ENCODE data around the gene WNK4.
"Not testable (repeated sequence)": the region's sequence is repeated elsewhere in the genome, so short reads cannot be mapped to it uniquely, and the experiment has no call there.

The WNK4 gene

GRCh38 chr17:42779936-42780850 lies at the start of gene WNK4:
Gene WNK4, plus strand, starts transcription at chr17:42780610. Its CDS starts 89 bp downstream, at chr17:42780699.
- no peak for DNase-seq

DNA sequence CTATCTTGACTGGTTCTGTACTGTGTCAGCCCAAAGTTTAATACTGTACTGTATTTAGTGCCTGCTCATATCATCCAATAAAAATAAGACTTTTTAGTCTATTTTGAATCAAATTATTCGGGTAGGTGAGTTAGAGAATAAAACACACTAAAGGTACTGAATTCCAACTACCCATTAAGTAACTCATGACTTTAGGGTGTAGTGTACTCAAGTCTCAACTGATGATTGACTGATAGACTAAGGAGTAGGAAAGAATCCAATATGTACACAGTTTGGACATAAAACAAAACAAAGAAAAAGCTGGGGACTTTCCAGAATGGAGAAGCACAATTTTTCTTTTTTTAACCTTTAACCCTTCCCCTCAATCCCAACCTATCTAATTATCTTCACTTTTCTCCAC lies 39.7 kb upstream of the WNK4 start:
- no peak for DNase-seq

GRCh38 chr17:42742916-42743315 lies 37.5 kb upstream of the WNK4 start:
- not testable (repeated sequence) for DNase-seq

DNA sequence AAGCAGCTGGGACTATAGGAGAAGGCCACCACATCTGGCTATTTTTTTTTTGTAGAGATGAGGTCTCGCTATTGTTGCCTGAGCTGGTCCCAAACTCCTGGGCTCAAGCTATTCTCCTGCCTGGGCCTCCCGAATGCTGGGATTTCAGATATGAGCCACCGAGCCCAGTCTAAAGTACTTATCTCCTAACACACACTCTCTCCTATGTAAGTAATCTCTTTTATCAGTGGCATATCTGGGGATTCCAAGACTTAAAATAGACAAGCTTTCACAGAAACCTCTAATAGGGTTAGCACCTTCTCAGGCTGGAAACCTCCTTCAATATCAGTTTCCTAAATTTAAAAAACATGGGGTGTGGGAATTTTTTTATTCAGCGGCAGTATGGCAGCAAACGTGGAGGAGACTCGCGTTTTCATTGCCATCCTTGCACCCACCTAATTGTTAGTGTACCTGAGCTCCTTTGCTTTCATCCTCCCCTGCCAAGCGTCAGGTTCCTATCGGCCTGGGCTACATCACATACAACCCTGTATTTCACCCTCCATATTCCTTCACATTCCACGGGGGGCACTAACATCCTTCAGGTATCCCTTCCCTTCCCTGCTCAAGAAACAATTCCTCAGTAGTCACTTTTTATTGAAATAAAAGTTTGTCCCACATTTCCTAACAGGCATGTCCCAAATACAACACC lies 36.7 kb upstream of the WNK4 start:
- no peak for DNase-seq

- DNase-seq = peak; percentile 77
Observed at GRCh38 chr17:42744283-42744805, 36.1 kb upstream of the WNK4 start.

GRCh38 chr17:42744806-42745617 lies 35.4 kb upstream of the WNK4 start, which contains the start of gene EZH1:
Gene EZH1, minus strand, starts transcription at chr17:42745040. Its CDS starts 16,099 bp downstream, at chr17:42728941.
- peak; percentile 94 for DNase-seq

DNA sequence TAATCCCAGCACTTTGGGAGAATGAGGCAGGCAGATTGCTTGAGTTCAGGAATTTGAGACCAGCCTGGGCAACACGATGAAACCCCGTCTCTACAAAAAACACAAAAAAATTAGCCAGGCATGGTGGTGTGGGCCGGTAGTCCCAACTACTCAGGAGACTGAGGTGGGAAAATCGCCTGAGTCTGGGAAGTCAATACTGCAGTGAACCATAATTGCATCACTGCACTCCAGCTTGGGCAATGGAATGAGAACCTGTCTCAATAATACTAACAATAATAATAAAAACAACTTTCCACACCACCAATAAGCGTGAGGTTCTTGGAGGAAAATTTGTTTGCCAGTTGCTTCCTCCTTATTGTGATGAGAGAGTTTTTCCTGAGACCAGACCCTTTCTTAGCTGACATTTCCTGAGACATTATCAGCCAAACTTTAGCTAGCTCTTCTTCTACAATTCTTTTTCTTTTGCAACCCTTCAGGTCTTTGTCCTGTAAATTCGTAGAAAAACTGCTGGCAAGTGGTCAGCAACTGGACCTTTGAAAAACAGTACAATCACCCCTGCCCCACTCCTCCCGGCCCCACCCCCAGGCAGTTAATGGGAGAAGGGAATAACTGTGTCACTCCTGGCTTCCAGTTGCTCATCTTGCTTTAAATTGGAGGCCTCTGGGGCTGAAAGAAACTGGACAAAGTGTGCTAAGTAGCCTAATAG lies 32.1 kb upstream of the WNK4 start:
- no peak for DNase-seq

GRCh38 chr17:42748908-42749798 lies 31.3 kb upstream of the WNK4 start:
- DNase-seq = no peak

- DNase-seq = no peak
Observed at GRCh38 chr17:42750739-42751344, 29.6 kb upstream of the WNK4 start.

GRCh38 chr17:42751628-42752027 lies 28.8 kb upstream of the WNK4 start:
- no peak for DNase-seq

DNA sequence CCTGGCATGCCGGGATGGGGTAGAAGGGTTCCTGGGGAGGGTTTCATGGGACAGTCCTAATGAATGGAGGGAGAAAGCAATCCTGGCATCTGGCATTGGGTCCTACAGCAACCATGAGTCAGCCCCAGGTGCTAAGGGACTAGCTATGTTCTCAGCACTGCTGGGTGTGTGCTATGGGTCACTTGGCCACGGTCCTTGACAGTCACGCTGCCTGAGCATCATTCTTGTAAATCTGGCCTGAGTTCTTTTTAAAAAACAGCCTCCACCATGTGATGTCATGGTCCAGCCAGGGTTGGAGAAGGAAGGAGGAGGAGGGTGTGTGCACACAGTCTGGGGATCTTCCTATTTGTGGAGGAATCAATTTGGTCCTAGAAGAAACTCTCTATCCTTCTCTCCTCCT lies 25.6 kb upstream of the WNK4 start:
- no peak for DNase-seq

DNA sequence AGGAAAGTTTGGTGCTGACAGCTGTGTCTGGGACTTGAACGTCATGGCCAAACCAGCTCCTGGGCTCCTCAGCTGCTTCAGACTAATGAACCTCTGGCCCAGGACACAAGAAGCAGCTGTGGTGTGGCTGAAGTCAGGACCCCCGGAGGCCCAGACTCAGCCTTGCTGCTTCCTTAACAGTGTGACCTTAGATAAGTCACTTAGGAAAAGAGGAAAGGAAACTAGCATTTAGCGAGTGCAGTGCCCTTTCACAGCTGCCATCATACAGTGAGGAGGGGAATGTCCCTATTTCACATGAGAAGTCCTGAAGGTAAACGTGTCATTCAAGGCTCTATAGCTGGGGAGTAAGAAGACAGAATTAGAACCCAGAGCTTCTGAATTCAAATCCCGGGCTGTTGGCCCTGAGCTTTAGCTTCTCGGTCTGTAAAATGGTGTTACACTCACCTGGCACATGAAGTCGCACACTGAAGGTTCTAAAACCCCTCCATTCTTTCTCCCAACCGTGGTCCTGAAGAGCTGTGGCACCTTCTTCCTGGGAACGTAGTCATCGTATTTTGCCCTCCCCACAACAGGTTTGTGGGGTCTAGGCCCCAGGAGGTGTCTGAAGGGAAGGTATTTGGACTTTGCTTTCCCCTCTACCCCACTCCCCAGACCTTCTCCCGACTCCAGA lies 20.3 kb upstream of the WNK4 start:
- no peak for DNase-seq

DNA sequence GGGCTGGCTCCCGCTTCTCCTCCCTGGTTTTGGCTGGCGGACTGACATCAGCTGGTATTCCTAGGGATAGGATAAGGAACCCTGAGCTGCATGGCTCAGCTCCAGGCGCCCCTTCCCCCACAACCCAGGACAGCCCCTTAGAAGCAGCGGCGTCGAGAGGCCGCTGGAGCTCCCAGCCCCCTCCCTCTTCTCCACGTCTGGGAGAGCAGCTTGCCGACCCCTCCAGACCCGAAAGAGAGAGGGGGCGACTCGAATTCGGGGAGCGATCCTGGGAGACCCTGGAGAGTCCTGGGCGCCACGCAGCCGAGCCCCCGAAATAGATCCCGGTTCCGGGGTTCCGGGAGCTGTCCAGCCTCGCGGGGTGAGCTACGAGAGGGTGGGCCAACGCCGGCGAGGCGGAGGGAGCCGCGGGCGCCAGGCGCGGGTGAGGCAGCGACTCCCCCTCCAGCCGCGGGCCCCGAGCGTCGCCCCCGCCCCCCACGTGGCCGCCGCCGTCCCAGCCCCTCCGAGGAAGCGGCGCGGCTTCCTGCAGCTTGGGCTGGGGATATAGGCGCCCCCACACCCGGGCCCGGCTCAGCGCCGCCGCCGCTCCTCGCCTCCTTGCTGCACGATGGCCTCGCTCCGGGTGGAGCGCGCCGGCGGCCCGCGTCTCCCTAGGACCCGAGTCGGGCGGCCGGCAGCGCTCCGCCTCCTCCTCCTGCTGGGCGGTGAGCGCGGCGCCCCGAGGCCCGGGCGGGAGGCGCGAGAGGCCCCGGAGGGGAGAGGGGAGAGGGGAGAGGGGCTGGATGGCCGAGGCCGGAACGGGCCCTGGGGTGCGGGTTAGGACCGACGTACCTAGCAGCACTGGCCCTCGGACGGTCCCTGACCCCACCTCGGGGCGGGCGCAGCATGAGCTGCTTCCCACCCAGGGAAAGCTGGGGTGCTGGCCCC lies 19.5 kb upstream of the WNK4 start, which contains the start of gene RAMP2:
Gene RAMP2, plus strand, starts transcription at position 576 of the 930 bp plus-strand sequence. Its CDS starts 35 bp downstream, at position 611.
- peak; percentile 30 for DNase-seq

GRCh38 chr17:42761638-42762037 lies 18.8 kb upstream of the WNK4 start:
- no peak for DNase-seq

DNA sequence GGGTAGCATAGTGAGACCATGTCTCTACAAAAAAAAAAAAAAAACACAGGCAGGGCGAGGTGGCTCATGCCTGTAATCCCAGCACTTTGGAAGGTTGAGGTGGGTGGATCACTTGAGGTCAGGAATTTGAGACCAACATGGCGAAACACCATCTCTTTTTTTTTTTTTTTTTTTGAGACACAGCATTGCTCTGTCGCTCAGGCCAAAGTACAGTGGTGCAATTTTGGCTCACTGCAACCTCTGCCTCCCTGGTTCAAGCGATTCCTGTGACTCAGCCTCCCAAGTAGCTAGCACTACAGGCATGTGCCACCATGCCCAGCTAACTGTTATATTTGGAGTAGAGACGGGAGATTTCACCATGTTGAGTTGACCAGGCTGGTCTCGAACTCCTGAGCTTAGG lies 14.3 kb upstream of the WNK4 start:
- DNase-seq = no peak

- no peak for DNase-seq
Observed at GRCh38 chr17:42767512-42767911, 12.9 kb upstream of the WNK4 start.

DNA sequence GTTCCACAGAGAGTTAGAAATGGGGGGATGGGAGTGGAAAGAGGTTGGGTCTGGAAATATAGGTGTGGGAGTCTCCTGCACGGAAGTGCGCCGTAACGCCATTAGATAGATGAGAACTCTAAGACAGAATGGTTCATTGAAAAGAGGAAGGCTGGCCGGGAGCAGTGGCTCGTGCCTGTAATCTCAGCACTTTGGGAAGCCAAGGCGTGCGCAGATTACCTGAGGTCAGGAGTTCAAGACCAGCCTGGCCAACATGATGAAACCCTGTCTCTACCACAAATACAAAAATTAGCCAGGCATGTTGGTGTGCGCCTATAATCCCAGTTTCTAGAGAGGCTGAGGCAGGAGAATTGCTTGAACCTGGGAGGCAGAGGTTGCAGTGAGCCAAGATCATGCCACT lies 12.4 kb upstream of the WNK4 start:
- not testable (repeated sequence) for DNase-seq

DNA sequence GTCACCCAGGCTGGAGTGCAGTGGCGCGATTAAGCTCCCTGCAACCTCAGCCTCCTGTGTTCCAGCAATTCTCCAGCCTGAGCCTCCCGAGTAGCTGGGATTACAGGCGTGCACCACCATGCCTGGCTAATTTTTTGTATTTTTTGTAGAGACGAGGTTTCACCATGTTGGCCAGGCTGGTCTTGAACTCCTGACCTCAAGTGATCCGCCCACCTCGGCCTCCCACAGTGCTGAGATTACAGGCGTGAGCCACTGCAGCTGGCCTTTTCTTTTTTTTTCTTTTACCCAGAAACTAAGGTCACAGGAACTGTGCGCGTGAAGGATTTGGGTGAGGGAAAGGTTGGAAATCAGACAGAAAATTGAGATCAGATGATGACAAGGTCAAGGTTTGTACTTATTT lies 10.4 kb upstream of the WNK4 start:
- DNase-seq = not testable (repeated sequence)

- DNase-seq = no peak
Observed at GRCh38 chr17:42772945-42773289, 7.5 kb upstream of the WNK4 start.

Data from CD4-positive, alpha-beta T cell treated with Interleukin-17A for 4 hours (primary cell).